ENCODE data around the gene PPIL3. TPM values are rescaled to one million over a fixed set of nuclear protein-coding genes. Genes with fewer than 3 reads are reported as not detected.

Gene PPIL3
- total and polyA plus RNA-seq, 2 donors: 32.6 to 47.1 TPM

- peaks cover 8 to 29% of the 10 kb centered on the region in 2 donors for H3K36me3 ChIP-seq (ENCODE audit: control insufficient read depth in 2 of 2, insufficient read depth in 2 of 2, low read length in 1 of 2)
- peaks cover 0 to 21% of the 10 kb centered on the region in 2 donors for H3K4me1 ChIP-seq (ENCODE audit: control insufficient read depth in 2 of 2, insufficient read depth in 2 of 2, low read length in 2 of 2)
- H3K27ac ChIP-seq (ENCODE audit: low read depth in 1 of 2, low read length in 1 of 2): peak overlapping the region; percentile 99 to 100
- no peaks in the 10 kb centered on the region for H3K27me3 ChIP-seq (ENCODE audit: control insufficient read depth in 2 of 2, insufficient read depth in 1 of 2, low read length in 1 of 2)
- peak in 4 of 9 donors; percentile 51 to 76 (median 73) for DNase-seq (ENCODE audit: low read depth in 6 of 9, low spot score in 9 of 9)
- under 1% methylated on average over 19 of the region's 19 CpGs for WGBS
- no peaks in the 10 kb centered on the region for H3K9me3 ChIP-seq (ENCODE audit: control insufficient read depth in 2 of 2, insufficient read depth in 1 of 2, low read length in 1 of 2)
- peak overlapping the region; percentile 81 to 97 for H3K4me3 ChIP-seq (ENCODE audit: low read length in 2 of 2)
Observed at GRCh38 chr2:200863782-200864175, 25.1 kb downstream of the PPIL3 start.

GRCh38 chr2:200862532-200863000 is 26.3 kb downstream of the PPIL3 start:
- Histone ChIP-seq H3K36me3 (ENCODE audit: control insufficient read depth in 2 of 2, insufficient read depth in 2 of 2, low read length in 1 of 2) (peaks cover 13 to 42% of the 10 kb centered on the region in 2 donors), H3K4me3 (ENCODE audit: low read length in 2 of 2) (peak overlapping the region; percentile 81 to 97), H3K4me1 (ENCODE audit: control insufficient read depth in 2 of 2, insufficient read depth in 2 of 2, low read length in 2 of 2) (peaks cover 0 to 21% of the 10 kb centered on the region in 2 donors), H3K27ac (ENCODE audit: low read depth in 1 of 2, low read length in 1 of 2) (peak overlapping the region; percentile 53 to 100), H3K27me3 (ENCODE audit: control insufficient read depth in 2 of 2, insufficient read depth in 1 of 2, low read length in 1 of 2) (no peaks in the 10 kb centered on the region), H3K9me3 (ENCODE audit: control insufficient read depth in 2 of 2, insufficient read depth in 1 of 2, low read length in 1 of 2) (no peaks in the 10 kb centered on the region)
- DNase-seq (ENCODE audit: low read depth in 6 of 9, low spot score in 9 of 9): peak; percentile 32 to 86 (median 69)
- whole genome bisulfite sequencing: under 1% methylated on average over 13 of the region's 13 CpGs

GRCh38 chr2:200861617-200862155 is 27.2 kb downstream of the PPIL3 start:
- Histone ChIP-seq H3K4me3 (ENCODE audit: low read length in 2 of 2) (peak overlapping the region; percentile 81 to 97), H3K4me1 (ENCODE audit: control insufficient read depth in 2 of 2, insufficient read depth in 2 of 2, low read length in 2 of 2) (peaks cover 0 to 21% of the 10 kb centered on the region in 2 donors), H3K27ac (ENCODE audit: low read depth in 1 of 2, low read length in 1 of 2) (peak overlapping the region in 1 of 2 donors; percentile 52), H3K27me3 (ENCODE audit: control insufficient read depth in 2 of 2, insufficient read depth in 1 of 2, low read length in 1 of 2) (no peaks in the 10 kb centered on the region), H3K36me3 (ENCODE audit: control insufficient read depth in 2 of 2, insufficient read depth in 2 of 2, low read length in 1 of 2) (peaks cover 16 to 50% of the 10 kb centered on the region in 2 donors), H3K9me3 (ENCODE audit: control insufficient read depth in 2 of 2, insufficient read depth in 1 of 2, low read length in 1 of 2) (no peaks in the 10 kb centered on the region)
- WGBS: 28% methylated on average over 4 of the region's 4 CpGs
- DNase-seq (ENCODE audit: low read depth in 6 of 9, low spot score in 9 of 9): peak in 1 of 9 donors; percentile 14

GRCh38 chr2:200860092-200860795 is 28.6 kb downstream of the PPIL3 start:
- H3K36me3 ChIP-seq (ENCODE audit: control insufficient read depth in 2 of 2, insufficient read depth in 2 of 2, low read length in 1 of 2): peaks cover 25 to 65% of the 10 kb centered on the region in 2 donors
- peaks cover 0 to 19% of the 10 kb centered on the region in 2 donors for H3K4me1 ChIP-seq (ENCODE audit: control insufficient read depth in 2 of 2, insufficient read depth in 2 of 2, low read length in 2 of 2)
- H3K4me3 ChIP-seq (ENCODE audit: low read length in 2 of 2): no peak overlapping the region
- no peak overlapping the region for H3K27ac ChIP-seq (ENCODE audit: low read depth in 1 of 2, low read length in 1 of 2)
- no peaks in the 10 kb centered on the region for H3K9me3 ChIP-seq (ENCODE audit: control insufficient read depth in 2 of 2, insufficient read depth in 1 of 2, low read length in 1 of 2)
- no peaks in the 10 kb centered on the region for H3K27me3 ChIP-seq (ENCODE audit: control insufficient read depth in 2 of 2, insufficient read depth in 1 of 2, low read length in 1 of 2)
- WGBS: 77% methylated on average over 12 of the region's 12 CpGs
- no peak for DNase-seq (ENCODE audit: low read depth in 6 of 9, low spot score in 9 of 9)

- Histone ChIP-seq H3K27ac (ENCODE audit: low read depth in 1 of 2, low read length in 1 of 2) (no peak overlapping the region), H3K27me3 (ENCODE audit: control insufficient read depth in 2 of 2, insufficient read depth in 1 of 2, low read length in 1 of 2) (no peaks in the 10 kb centered on the region), H3K9me3 (ENCODE audit: control insufficient read depth in 2 of 2, insufficient read depth in 1 of 2, low read length in 1 of 2) (no peaks in the 10 kb centered on the region), H3K4me1 (ENCODE audit: control insufficient read depth in 2 of 2, insufficient read depth in 2 of 2, low read length in 2 of 2) (peaks cover 0 to 11% of the 10 kb centered on the region in 2 donors), H3K4me3 (ENCODE audit: low read length in 2 of 2) (no peak overlapping the region), H3K36me3 (ENCODE audit: control insufficient read depth in 2 of 2, insufficient read depth in 2 of 2, low read length in 1 of 2) (peaks cover 49 to 97% of the 10 kb centered on the region in 2 donors)
- 91% methylated on average over 8 of the region's 8 CpGs for WGBS
- DNase-seq (ENCODE audit: low read depth in 6 of 9, low spot score in 9 of 9): no peak
Observed at GRCh38 chr2:200856806-200857205, 32.1 kb downstream of the PPIL3 start.

GRCh38 chr2:200852605-200853004 is 36.3 kb downstream of the PPIL3 start:
- WGBS: 98% methylated on average over 2 of the region's 2 CpGs
- H3K27ac ChIP-seq (ENCODE audit: low read depth in 1 of 2, low read length in 1 of 2): no peak overlapping the region
- no peak for DNase-seq (ENCODE audit: low read depth in 6 of 9, low spot score in 9 of 9)
- H3K4me1 ChIP-seq (ENCODE audit: control insufficient read depth in 2 of 2, insufficient read depth in 2 of 2, low read length in 2 of 2): no peaks in the 10 kb centered on the region
- H3K36me3 ChIP-seq (ENCODE audit: control insufficient read depth in 2 of 2, insufficient read depth in 2 of 2, low read length in 1 of 2): peaks cover 43 to 75% of the 10 kb centered on the region in 2 donors
- H3K9me3 ChIP-seq (ENCODE audit: control insufficient read depth in 2 of 2, insufficient read depth in 1 of 2, low read length in 1 of 2): no peaks in the 10 kb centered on the region
- H3K27me3 ChIP-seq (ENCODE audit: control insufficient read depth in 2 of 2, insufficient read depth in 1 of 2, low read length in 1 of 2): no peaks in the 10 kb centered on the region
- no peak overlapping the region for H3K4me3 ChIP-seq (ENCODE audit: low read length in 2 of 2)

- 98% methylated on average over 6 of the region's 6 CpGs for WGBS
- Histone ChIP-seq H3K27ac (ENCODE audit: low read depth in 1 of 2, low read length in 1 of 2) (no peak overlapping the region), H3K4me3 (ENCODE audit: low read length in 2 of 2) (no peak overlapping the region), H3K27me3 (ENCODE audit: control insufficient read depth in 2 of 2, insufficient read depth in 1 of 2, low read length in 1 of 2) (no peaks in the 10 kb centered on the region), H3K4me1 (ENCODE audit: control insufficient read depth in 2 of 2, insufficient read depth in 2 of 2, low read length in 2 of 2) (no peaks in the 10 kb centered on the region), H3K36me3 (ENCODE audit: control insufficient read depth in 2 of 2, insufficient read depth in 2 of 2, low read length in 1 of 2) (peaks cover 40 to 65% of the 10 kb centered on the region in 2 donors), H3K9me3 (ENCODE audit: control insufficient read depth in 2 of 2, insufficient read depth in 1 of 2, low read length in 1 of 2) (no peaks in the 10 kb centered on the region)
- no peak for DNase-seq (ENCODE audit: low read depth in 6 of 9, low spot score in 9 of 9)
Observed at GRCh38 chr2:200851398-200852248, 37.3 kb downstream of the PPIL3 start.

- no peaks in the 10 kb centered on the region for H3K27me3 ChIP-seq (ENCODE audit: control insufficient read depth in 2 of 2, insufficient read depth in 1 of 2, low read length in 1 of 2)
- H3K36me3 ChIP-seq (ENCODE audit: control insufficient read depth in 2 of 2, insufficient read depth in 2 of 2, low read length in 1 of 2): peaks cover 35 to 55% of the 10 kb centered on the region in 2 donors
- H3K4me3 ChIP-seq (ENCODE audit: low read length in 2 of 2): no peak overlapping the region
- DNase-seq (ENCODE audit: low read depth in 6 of 9, low spot score in 9 of 9): no peak
- 97% methylated on average over 14 of the region's 14 CpGs for WGBS
- H3K27ac ChIP-seq (ENCODE audit: low read depth in 1 of 2, low read length in 1 of 2): no peak overlapping the region
- H3K4me1 ChIP-seq (ENCODE audit: control insufficient read depth in 2 of 2, insufficient read depth in 2 of 2, low read length in 2 of 2): no peaks in the 10 kb centered on the region
- H3K9me3 ChIP-seq (ENCODE audit: control insufficient read depth in 2 of 2, insufficient read depth in 1 of 2, low read length in 1 of 2): no peaks in the 10 kb centered on the region
Observed at GRCh38 chr2:200850512-200851256, 38.2 kb downstream of the PPIL3 start.

Data from thymus (tissue), 11 donors.